Retinal pigment epithelial cell (primary cell): Measurements from ENCODE around the gene ELAVL1.

Source experiments
- DNase-seq: peaks from one replicate; pipeline ENCODE4 v3.0.0-alpha.2; 2010; ENCODE audit warnings: low read depth
- H3K4me3 ChIP-seq: 2 replicates; pipeline ENCODE4 v1.5.1; 2011; ENCODE audit warnings: mild to moderate bottlenecking, low read length, control low read depth, moderate library complexity
- TF ChIP-seq, protein P1 (sequence below): conservative IDR thresholded peaks from 2 replicates; pipeline ENCODE4 v1.5.1; 2011; ENCODE audit warnings: low read depth, low read length, control low read depth, inconsistent platforms

The ELAVL1 gene

DNA sequence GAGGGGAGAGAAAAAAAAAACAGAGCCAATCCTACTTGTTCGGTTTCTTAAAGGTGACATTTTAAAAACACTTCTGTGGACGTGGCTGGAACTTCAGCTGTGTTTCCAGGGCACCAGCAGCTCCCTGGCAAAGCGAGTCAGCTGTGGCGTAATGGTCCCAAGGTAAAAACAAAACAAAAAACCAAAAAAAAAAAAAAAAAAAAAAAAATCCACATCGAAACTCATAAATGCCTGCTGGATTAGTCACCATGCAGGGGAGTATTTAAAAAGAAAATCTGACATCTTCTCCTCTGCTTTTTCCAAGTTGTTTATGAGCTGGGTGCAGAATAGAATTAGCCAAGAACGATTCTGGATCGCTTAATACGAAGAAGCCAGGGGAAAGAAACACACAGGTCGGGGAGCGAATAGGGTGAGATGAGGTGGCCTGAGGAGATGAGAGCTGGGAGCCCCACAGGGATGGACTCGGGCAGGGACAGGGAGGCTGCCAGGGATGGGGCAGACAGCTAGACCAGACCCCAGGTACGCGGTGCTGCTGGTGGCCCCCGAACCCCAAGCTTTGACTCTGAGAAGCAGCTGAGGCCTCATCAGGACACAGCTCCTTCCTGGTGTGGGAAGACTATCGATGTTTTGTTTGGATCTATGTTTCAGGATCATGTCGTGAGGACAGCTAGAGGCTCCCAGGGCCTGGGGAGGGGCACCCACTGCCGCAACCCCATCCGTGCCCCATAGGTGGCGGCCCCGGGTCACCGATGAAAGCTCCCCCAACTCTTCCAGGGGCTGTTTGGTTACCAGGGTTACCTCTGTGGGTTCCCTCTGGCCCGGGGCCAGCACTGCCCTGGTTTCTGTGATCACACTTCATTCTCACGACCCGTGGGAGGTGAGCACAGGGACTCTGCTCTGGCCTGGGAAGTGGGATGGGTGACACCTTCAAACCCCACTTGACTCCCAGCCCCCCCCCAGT lies 76.4 kb downstream of the ELAVL1 start:
- H3K4me3 ChIP-seq, result no peak overlapping the region
- DNase-seq, result peak; percentile 35
- TF ChIP-seq, protein P1, sequence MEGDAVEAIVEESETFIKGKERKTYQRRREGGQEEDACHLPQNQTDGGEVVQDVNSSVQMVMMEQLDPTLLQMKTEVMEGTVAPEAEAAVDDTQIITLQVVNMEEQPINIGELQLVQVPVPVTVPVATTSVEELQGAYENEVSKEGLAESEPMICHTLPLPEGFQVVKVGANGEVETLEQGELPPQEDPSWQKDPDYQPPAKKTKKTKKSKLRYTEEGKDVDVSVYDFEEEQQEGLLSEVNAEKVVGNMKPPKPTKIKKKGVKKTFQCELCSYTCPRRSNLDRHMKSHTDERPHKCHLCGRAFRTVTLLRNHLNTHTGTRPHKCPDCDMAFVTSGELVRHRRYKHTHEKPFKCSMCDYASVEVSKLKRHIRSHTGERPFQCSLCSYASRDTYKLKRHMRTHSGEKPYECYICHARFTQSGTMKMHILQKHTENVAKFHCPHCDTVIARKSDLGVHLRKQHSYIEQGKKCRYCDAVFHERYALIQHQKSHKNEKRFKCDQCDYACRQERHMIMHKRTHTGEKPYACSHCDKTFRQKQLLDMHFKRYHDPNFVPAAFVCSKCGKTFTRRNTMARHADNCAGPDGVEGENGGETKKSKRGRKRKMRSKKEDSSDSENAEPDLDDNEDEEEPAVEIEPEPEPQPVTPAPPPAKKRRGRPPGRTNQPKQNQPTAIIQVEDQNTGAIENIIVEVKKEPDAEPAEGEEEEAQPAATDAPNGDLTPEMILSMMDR, result peak; percentile 56

DNA sequence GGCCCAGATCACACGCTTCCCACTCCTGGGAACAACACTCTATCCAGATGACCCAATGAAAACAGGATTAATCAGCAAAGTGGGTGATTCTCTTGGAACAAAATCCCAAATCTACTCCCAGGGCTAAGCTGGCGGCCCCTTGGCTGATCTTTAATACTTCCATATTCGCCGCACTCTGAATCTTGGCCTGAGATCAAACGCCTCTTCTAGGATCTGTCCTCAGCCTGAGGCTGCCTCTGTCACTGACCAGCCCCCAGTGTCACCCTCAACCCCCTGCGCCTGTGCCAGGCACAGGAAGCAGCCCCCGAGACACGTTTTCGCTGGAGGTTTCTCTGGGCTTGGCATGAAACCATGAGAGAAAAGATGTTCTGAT lies 77.1 kb downstream of the ELAVL1 start:
- TF ChIP-seq, protein P1, result no peak
- no peak for DNase-seq
- no peak overlapping the region for H3K4me3 ChIP-seq

DNA sequence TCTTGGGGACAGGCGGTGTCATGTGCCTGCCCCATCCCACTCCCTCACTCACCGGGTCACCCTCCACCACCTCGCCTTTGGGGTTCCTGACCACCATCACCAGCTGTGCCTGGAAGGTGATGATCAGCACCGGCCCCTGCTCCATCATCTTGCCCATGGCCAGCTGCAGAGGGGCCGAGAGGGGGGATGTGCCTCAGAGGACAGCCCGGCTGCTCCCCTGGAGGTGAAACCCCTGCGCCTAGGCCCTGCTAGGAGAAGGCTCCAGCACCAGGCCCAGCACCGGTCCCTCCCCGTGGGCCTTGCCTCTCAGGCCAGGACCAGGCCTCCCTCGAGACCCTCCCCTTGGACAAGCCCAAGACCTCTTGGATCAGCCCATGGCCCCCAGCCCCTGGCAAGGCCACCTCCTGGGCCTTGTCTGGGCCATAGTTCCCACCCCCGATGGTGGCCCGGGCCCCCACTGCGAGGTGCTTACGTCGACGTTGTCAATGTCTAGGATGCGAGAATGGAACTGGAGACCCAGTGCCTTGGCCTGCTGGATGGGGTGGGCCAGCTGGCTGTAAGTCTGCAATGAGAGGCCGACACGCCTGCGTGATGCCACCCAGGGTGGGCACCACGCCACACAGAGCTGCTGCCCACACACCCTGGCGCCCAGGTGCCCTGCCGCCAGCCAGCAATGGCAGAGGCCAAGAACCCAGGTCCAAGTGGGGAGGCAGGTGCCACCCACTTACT lies 77.7 kb downstream of the ELAVL1 start:
- DNase-seq, result no peak
- H3K4me3 ChIP-seq, result no peak overlapping the region
- TF ChIP-seq, protein P1, result no peak

DNA sequence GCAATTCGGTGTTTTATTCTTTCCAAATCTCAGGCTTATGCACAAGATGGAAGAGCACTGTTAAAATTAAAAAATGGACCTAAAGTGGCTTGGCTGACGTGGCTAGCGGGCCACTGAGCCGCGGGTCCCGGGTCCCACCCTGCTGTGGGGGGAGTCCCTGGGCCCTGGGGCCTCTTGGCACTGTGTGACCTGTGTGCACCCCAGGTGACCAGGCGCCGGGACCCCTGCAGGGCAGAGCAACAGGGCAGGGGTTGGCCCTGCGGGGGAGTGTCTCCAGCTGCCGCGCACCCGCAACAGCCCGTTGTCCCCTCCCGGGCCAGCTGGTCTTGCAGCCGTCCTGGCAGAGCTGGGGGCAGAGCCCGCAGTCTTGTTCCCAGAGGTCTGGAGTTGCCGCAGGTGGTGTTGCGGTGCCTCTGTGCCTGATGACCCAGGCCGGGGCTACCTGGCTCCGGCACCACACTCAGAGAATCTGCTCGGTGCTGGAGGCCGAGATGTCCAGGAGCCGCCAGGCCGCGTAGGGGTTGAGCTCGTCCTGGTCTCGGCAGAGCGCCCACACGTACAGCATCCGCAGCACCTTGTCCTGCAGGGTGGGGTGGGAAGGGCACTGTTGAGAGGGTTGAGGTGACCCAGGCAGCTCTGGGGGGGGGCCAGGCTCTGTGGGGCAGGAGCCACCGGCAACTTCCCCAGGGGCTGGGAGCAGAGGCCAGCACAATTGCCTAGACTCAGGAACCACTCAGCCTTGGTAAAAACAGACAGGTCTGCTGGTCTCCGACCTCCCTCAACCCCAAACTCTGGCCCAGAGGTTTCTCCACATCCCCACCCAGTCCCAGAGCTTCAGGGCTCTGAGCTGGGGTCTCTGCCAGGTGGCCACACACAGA lies 78.5 kb downstream of the ELAVL1 start:
- TF ChIP-seq, protein P1, result no peak
- no peak overlapping the region for H3K4me3 ChIP-seq

DNA sequence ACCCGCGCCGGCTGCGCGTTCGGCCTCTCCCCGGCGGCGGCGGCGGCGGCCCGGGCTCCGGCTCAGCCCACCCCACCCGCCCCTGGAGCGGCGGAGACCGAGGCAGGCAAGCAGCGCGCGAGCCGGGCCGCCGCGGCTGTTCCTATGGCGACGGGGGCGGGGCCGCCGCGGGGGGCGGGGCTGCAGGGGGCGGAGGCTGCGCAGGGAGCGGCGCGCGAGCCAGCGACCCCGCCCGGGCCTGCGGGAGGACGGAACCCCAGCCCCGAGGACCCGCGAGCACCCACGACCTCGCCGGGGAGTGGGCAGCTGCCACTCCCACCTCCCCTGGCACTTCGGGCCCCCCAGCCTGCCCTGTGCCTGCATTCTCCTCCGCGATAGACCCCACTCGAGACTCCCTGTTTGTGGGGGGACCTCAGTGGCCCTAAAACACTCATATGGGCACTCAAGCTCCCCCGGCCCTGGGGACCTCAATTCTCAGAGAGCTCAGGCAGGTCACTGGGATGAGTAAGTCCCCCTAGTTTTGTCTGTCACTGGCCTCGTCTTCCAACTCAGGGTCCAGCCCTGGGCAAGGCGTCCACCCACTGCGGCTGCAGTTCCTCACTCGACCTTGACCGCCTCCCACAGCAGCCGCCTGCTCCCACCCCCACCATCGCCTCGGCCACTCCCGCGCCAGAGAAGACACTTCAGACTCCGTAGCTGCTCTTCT lies 79.3 kb downstream of the ELAVL1 start, which contains the start of gene CTXN1:
TSS of gene CTXN1 (minus strand) at position 115 of the 706 bp plus-strand sequence. CDS start 597 bp downstream, outside the sequence.
- TF ChIP-seq, protein P1, result no peak
- DNase-seq, result no peak
- H3K4me3 ChIP-seq, result peak within 1 kb of the TSS; percentile 42

More for the DNA sequence above, 78.5 kb downstream of the ELAVL1 start:
- no peak for DNase-seq

DNA sequence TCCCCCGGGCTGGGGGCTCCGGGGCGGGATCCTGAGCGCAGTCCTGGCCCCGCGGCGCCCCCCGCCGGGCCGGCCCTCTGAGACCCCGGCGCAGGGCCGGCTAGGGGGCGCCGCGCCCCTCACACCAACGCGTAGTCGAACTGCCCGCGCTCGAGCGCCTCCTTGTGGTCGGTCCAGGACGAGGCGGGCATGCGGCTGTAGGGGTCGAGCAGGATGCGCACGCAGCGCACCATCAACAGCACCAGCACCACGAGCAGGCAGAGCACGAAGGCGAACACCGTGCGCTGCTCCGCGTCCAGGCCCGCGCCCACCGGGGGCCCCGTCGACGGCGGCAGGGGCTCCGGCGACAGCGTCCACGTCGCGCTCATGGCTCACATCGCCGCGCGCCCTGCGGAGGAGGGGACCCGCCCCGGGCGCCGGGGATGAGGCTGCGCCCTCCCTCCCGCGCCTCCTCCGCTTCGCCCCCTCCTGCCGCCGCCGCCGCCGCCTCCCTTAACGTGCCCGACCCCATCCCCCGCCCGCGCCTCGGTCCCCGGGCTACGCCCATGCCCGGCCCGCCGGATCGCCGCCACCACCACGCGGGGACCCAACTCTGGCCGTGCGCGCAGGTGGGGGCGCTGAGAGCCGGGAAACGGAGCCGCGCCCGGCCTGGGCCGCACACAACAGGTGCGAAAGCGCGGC lies 80.1 kb downstream of the ELAVL1 start:
- no peak for DNase-seq
- peak overlapping the region; percentile 17 for H3K4me3 ChIP-seq
- TF ChIP-seq, protein P1, result peak; percentile 81
